Naive B cell (primary cell): ENCODE data around the gene TTLL10. TPM values are rescaled to one million over a fixed set of nuclear protein-coding genes. Genes with fewer than 3 reads are reported as not detected.

Experiments used
- ATAC-seq, 2 donors: fragments of 150-1000 bp; cut with Tn5 transposase; 2 replicates each; pipeline ENCODE4 v1.10.0; 2021; ENCODE audit warnings: low read depth in 2 of 2, mild to moderate bottlenecking in 2 of 2, moderate library complexity in 2 of 2
- DNase-seq: peaks from one replicate; pipeline ENCODE4 v3.0.0; 2022
- H3K27ac Mint-ChIP-seq, 6 donors: one replicate each; pipeline ENCODE4 v1.8.0; 2020 to 2022; ENCODE audit warnings: mild to moderate bottlenecking in 6 of 6, mixed read lengths in 6 of 6, moderate library complexity in 5 of 6, inconsistent platforms in 2 of 6
- H3K27me3 Mint-ChIP-seq, 3 donors: one replicate each; pipeline ENCODE4 v1.8.0; 2021 to 2022; ENCODE audit warnings: mixed read lengths in 3 of 3, mild to moderate bottlenecking in 1 of 3
- H3K36me3 Mint-ChIP-seq, 2 donors: one replicate each; pipeline ENCODE4 v1.8.0; 2020 to 2022; ENCODE audit warnings: mixed read lengths in 2 of 2, inconsistent platforms in 1 of 2, mild to moderate bottlenecking in 1 of 2
- H3K4me1 Mint-ChIP-seq, 3 donors: one replicate each; pipeline ENCODE4 v1.8.0; 2020 to 2022; ENCODE audit warnings: mixed read lengths in 3 of 3, inconsistent platforms in 1 of 3, mild to moderate bottlenecking in 1 of 3, moderate library complexity in 1 of 3
- H3K4me3 Mint-ChIP-seq, 8 donors: one replicate each; pipeline ENCODE4 v1.8.0; 2020 to 2022; ENCODE audit warnings: mild to moderate bottlenecking in 8 of 8, mixed read lengths in 8 of 8, moderate library complexity in 8 of 8, inconsistent platforms in 2 of 8
- H3K9me3 Mint-ChIP-seq, 7 donors: one replicate each; pipeline ENCODE4 v1.8.0; 2020 to 2022; ENCODE audit warnings: mixed read lengths in 7 of 7, mild to moderate bottlenecking in 5 of 7, inconsistent platforms in 2 of 7, moderate library complexity in 1 of 7
- polyA plus RNA-seq, 6 donors: library from polyadenylated mRNA; unstranded; fragments of 300-500 nt; fragmentation: Illumina TruSeq; gene quantifications; one replicate each; pipeline ENCODE4 v1.2.3, GENCODE V29; 2021; ENCODE audit warnings: low read depth in 6 of 6

TTLL10 gene
- polyA plus RNA-seq, 6 donors from 2014 or later = not detected

DNA sequence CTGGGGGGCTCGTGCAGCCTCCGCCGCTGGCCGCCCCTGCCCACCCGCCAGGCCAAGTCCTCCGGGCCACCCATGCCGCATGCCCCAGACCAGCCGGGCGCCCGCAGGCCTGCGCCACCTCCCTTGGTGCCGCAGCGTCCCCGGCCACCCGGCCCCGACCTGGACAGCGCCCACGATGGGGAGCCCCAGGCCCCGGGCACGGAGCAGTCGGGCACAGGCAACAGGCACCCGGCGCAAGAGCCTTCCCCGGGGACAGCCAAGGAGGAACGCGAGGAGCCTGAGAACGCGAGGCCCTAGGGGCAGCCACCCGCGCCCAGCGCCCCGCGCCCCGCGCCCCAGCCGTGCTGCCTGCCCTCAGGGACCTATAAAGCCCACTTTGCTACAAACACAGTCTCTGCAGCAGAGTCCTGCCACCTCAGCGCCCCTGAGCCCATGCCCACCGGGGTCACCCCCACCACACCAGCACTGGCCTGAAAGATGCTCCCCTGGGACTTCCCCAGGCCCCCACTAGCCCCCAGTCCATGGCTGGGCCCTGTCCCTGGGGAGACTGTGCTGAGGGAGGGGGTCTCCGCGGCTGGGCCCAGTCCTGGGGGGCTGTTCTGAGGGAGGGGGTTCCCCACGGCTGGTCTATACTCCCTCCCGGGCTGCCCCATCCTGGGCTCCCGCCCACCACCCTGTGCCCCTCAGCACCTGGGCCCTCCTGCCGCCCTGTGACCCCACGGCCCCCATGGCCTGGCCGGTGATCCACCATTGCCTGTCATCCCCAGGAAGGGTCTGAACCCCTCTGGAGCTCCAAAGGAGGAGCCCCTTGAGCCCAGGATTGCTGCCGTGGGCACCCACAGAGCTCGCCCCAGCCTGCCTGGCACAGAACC lies 24.1 kb downstream of the TTLL10 start:
- no peaks in the 10 kb centered on the region for H3K27me3 Mint-ChIP-seq
- no peak overlapping the region for H3K4me3 Mint-ChIP-seq
- peaks cover 7 to 8% of the 10 kb centered on the region in 2 donors for H3K36me3 Mint-ChIP-seq
- H3K4me1 Mint-ChIP-seq = peaks cover 0 to 5% (median 3%) of the 10 kb centered on the region in 3 donors
- H3K27ac Mint-ChIP-seq = peak overlapping the region in 4 of 6 donors; percentile 48 to 84 (median 60)
- H3K9me3 Mint-ChIP-seq = peaks cover 0 to 18% (median 9%) of the 10 kb centered on the region in 7 donors
- no peak for ATAC-seq
- no peak for DNase-seq

DNA sequence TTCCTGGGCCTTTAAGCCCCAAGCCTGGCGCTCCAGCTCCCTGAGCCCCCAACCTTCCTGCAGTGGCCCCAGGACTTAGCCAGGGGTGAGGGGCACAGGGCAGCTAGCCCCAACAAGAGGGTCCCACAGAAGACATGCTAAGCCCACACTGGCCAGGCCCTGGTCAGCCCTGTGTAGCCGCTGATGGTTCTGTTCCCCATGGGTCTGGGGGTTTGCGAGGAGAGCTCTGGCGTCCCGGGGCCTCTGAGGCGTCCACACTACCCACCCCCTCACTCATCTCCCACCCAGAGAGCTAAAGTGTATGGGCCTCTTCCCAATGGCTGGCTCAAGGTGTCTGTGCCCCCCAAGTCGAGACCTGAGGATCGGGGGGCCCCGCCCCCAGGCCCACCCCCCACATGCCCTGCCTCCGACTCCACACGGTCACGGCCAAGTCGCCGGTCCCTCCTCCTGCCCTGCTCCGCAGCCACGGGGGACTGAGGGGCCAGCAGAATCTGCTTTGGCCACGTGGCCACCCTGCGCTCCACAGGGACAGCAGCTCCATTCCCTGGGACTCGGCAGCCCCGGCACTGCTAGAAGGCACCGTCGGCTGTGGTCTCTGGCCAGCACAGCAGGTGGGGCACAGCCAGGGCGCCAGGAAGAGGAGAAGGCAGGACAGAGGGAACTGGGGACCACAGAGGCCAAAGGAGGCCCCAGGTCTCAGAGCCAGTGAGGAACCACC lies 24.9 kb downstream of the TTLL10 start:
- Mint-ChIP-seq H3K4me3 (no peak overlapping the region), H3K9me3 (peaks cover 0 to 18% (median 9%) of the 10 kb centered on the region in 7 donors), H3K4me1 (peaks cover 0 to 5% (median 3%) of the 10 kb centered on the region in 3 donors), H3K27me3 (no peaks in the 10 kb centered on the region), H3K27ac (peak overlapping the region in 4 of 6 donors; percentile 49 to 84 (median 76)), H3K36me3 (peaks cover 7 to 8% of the 10 kb centered on the region in 2 donors)
- ATAC-seq (no peak), DNase-seq (no peak)

DNA sequence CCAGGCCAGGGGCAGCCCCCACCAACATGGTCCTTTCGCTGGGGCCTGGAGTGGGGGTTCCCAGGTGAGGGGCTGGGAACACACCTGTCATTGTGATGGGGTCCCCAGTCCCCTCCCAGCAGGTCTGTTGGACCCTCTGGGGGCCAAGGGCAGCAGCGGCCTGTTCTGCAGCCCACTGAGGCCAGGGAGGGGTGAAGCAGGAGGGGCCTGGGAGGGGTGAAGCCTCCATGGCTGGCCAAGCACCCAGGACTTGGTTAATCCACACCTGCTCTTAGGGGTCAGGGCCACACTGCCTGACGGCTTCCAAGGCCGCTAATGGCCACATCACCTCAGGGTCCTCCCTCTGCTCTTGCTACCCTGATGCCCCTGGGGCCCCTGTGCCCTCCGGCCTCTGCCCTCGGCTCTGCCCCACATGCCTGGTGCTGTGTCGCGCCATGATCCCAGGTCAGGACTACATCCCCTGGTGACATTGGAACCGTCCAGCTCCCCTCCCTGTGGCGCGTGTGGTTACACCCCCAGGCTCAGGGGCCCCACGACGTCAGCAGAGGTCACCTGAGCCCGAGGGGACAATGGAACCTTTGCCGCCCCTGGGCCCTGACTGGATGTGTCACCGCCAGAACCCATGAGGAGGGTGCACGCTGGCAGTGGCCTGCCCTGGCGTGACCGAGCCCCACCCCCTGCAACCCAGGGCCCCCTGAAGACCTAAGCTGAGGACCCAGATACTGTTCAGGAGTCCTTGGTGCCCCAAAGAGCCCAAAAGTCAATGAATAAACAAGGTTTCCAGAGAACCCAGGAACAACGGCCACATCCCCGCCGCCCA lies 25.7 kb downstream of the TTLL10 start:
- Mint-ChIP-seq H3K27me3 (no peaks in the 10 kb centered on the region), H3K4me3 (peak overlapping the region; percentile 34 to 79 (median 62)), H3K36me3 (peaks cover 7 to 8% of the 10 kb centered on the region in 2 donors), H3K9me3 (peaks cover 0 to 14% (median 7%) of the 10 kb centered on the region in 7 donors), H3K4me1 (peaks cover 0 to 5% (median 3%) of the 10 kb centered on the region in 3 donors), H3K27ac (peak overlapping the region; percentile 54 to 92 (median 85))
- DNase-seq (no peak), ATAC-seq (no peak)

DNA sequence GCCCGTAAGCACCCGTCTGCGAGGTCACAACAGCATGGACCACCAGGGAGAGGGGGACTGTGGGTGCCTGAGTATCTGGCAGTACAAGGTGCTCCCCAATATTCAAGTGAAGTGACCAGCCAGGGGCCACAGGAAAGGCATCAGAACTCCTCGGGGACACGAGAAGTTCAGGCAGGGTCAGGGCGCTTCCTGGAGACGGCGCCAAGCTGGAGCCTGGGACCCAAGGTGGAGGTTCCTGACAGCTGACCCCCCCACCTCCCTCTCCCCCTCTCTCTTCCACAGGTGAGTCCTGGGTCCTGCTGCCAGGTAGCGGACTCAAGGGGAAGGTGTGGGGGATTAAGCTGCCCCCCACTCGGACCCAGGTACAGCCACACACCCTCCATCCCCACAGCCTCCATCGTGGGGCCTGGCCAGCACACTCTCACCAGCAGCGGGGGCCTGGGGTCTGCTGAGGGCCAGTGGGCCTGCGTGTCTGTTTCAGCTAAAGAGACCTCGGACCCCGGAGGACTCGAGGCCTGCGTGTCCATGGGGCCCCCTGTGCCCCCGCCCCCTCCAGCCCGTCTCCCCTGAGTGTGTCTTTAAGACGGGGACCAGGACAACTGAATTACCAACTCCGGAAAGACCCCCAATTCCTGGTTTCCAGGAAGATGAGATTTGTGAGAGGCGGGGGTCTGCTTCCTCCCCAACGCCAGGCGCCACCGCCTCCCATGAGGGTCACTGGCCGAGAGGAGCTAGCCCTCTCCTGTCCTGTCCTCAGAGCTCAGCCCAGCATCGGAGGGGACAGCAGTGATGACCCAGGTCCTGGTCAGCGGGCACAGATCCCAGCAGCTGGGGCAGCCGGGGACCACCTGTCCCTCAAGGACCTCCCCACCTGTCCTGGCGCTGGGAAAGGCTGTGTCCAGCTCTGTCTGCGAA lies 26.5 kb downstream of the TTLL10 start:
- H3K36me3 Mint-ChIP-seq = peaks cover 1 to 3% of the 10 kb centered on the region in 2 donors
- H3K27me3 Mint-ChIP-seq = no peaks in the 10 kb centered on the region
- H3K4me1 Mint-ChIP-seq = peaks cover 0 to 5% (median 3%) of the 10 kb centered on the region in 3 donors
- H3K9me3 Mint-ChIP-seq = peaks cover 0 to 6% (median under 1%) of the 10 kb centered on the region in 7 donors
- no peak for ATAC-seq
- H3K27ac Mint-ChIP-seq = peak overlapping the region; percentile 76 to 97 (median 87)
- DNase-seq = no peak
- H3K4me3 Mint-ChIP-seq = peak overlapping the region in 7 of 8 donors; percentile 44 to 79 (median 69)

DNA sequence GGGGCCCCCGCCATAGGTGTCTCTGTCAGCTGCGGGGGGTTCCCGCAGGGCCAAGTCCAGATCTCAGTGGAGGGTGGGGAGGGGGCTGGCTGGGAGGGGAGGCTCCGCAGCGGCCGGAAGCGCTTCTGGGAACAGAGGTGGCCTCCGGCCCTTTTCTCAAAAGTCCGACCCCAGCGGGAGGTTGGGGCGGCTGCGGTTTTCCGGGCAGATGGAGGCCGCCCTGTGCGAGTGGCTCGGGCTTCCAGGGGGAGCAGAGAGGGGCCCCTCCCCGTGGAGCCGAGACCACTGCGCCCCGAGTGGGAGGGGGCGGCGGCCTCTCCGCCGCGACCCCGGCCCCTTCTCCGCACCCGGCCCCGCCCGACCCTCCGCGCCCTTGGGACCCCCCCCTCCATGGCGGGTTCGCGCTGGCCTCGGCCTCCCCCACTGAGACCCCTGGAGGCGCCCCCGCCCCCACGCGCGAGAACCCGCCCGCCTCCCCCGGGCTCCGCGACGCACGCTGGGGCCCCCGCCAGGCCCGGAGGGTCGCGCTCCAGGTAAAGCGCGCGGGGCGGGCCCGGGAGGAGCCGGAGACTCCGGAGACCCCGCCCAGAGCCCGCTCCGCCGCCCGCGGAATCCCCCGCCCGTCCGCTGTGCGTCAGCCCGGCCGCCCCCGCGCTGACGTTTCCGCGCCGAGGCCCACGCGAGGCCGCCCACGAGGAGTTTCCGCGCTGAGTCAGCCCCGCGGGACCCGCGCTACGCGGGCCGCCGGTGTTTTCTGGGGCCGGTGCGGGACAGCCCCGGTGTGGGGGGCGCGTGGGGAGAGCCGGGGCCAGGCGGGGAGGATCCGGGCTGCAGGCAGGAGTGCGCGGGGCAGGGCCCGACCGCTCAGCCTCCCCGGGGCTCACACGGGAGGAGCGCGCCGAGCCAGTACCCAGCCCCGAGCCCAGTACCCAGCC lies 27.5 kb downstream of the TTLL10 start:
- H3K27me3 Mint-ChIP-seq = no peaks in the 10 kb centered on the region
- H3K4me1 Mint-ChIP-seq = peaks cover 0 to 7% (median 5%) of the 10 kb centered on the region in 3 donors
- H3K4me3 Mint-ChIP-seq = peak overlapping the region in 6 of 8 donors; percentile 29 to 58 (median 50)
- peak overlapping the region in 4 of 6 donors; percentile 76 to 97 (median 87) for H3K27ac Mint-ChIP-seq
- peak; percentile 93 for DNase-seq
- ATAC-seq = peak; percentile 80 to 84
- no peaks in the 10 kb centered on the region for H3K9me3 Mint-ChIP-seq
- no peaks in the 10 kb centered on the region for H3K36me3 Mint-ChIP-seq

- Mint-ChIP-seq H3K4me3 (peak overlapping the region in 1 of 8 donors; percentile 27), H3K27me3 (peaks cover 0 to 7% (median 1%) of the 10 kb centered on the region in 3 donors), H3K27ac (peak overlapping the region in 3 of 6 donors; percentile 34 to 91 (median 82)), H3K9me3 (no peaks in the 10 kb centered on the region), H3K36me3 (no peaks in the 10 kb centered on the region), H3K4me1 (peaks cover 9 to 20% (median 11%) of the 10 kb centered on the region in 3 donors)
- DNase-seq = no peak
- ATAC-seq = no peak
These were observed 29.3 kb downstream of the TTLL10 start for GRCh38 chr1:1202831-1203560.

DNA sequence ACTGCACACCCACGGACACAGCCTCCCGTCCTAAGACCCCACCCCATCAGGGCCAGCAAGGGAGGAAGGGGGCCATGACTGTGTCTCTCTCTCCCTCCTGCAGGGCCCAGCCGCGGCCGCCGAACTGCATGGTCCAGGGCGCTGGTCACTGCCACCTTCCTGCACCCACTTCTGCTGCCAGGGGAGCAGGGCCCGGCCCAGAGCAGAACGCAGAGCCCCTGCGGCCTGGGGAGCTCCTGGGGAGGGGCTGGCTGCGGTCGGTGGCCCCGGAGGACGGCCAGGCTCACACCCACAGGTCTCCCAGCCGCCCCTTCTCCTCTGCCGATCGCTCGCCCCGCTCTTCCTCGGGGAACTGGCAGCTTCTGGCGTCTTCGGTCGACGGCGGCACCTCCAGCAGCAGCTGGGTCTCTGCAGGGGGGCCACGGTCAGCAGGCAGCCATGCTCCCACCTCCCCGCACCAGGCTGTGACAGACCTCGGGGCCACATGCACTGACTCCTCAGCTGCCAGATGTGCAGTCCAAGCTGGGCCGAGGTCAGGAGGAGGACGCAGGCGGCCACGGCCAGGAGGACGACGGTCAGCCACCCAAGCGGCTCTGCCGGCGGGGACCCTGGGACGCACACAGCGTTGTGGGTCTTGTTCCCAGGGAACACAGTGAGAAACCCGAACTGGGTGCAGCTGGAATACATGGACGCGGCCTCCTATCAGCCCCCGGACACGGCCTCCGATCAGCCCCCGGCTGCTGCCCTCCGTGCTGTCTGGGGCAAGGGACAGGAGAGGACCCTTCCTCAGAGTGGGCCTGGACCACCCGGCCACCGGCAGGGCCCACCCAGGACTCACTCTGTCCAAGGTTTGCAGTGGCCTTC lies 30.1 kb downstream of the TTLL10 start:
- peak overlapping the region in 2 of 6 donors; percentile 74 to 82 for H3K27ac Mint-ChIP-seq
- peaks cover 16 to 28% (median 17%) of the 10 kb centered on the region in 3 donors for H3K4me1 Mint-ChIP-seq
- DNase-seq (no peak), ATAC-seq (no peak)
- peak overlapping the region in 2 of 8 donors; percentile 9 to 16 for H3K4me3 Mint-ChIP-seq
- H3K9me3 Mint-ChIP-seq = no peaks in the 10 kb centered on the region
- peaks cover 0 to 15% (median 9%) of the 10 kb centered on the region in 3 donors for H3K27me3 Mint-ChIP-seq
- H3K36me3 Mint-ChIP-seq = no peaks in the 10 kb centered on the region

GRCh38 chr1:1204425-1204920 lies 30.8 kb downstream of the TTLL10 start:
- ATAC-seq (no peak), DNase-seq (no peak)
- Mint-ChIP-seq H3K27me3 (peaks cover 0 to 19% (median 14%) of the 10 kb centered on the region in 3 donors), H3K27ac (peak overlapping the region in 1 of 6 donors; percentile 82), H3K9me3 (no peaks in the 10 kb centered on the region), H3K4me3 (peak overlapping the region in 2 of 8 donors; percentile 16 to 24), H3K36me3 (no peaks in the 10 kb centered on the region), H3K4me1 (peaks cover 19 to 35% (median 21%) of the 10 kb centered on the region in 3 donors)

DNA sequence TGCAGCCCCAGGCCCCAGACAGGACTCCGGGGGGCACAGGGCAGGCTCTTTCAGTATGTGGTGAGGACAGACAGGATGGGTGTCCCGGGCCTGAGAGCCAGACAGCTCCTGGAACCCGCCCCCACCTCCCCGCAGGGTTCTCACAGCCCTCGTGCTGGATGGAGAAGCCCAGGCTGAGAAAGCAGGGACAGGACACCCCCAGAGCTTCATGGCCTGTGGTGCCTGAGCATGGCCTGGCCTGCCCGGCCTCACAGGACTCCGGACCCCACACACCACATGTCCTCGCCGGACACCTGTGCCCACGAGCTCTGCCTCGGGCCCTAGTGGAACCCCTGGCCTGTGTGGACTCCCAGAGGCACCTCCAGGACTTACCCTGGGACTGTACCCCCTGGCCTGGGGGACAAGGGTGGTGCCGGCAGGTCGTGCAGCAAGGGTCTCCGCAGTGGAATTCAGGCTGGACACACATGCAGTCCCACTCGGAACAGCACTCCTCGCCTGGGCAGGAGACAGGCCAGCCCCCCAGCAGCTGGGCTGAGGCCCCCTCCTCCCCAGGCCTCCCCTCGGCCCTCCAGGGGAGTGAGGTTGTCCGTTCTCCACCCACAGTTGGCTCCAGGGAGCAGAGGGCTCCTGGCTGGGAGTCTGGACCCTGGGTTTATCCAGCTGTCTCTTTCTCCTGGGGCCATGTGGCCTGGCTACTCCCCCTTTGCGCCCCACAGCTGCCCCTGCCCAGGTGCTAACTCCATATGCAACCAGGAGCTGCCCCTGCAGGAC lies 31.5 kb downstream of the TTLL10 start:
- ATAC-seq = no peak
- DNase-seq = no peak
- no peaks in the 10 kb centered on the region for H3K36me3 Mint-ChIP-seq
- H3K27ac Mint-ChIP-seq = peak overlapping the region in 1 of 6 donors; percentile 82
- peak overlapping the region; percentile 24 to 80 (median 53) for H3K4me3 Mint-ChIP-seq
- H3K4me1 Mint-ChIP-seq = peaks cover 19 to 40% (median 21%) of the 10 kb centered on the region in 3 donors
- peaks cover 0 to 26% (median 14%) of the 10 kb centered on the region in 3 donors for H3K27me3 Mint-ChIP-seq
- no peaks in the 10 kb centered on the region for H3K9me3 Mint-ChIP-seq
